ENCODE measurements around the gene ZMIZ2. TPM values are rescaled to one million over a fixed set of nuclear protein-coding genes. Genes with fewer than 3 reads are reported as not detected.
"Not testable (repeated sequence)": the region's sequence is repeated elsewhere in the genome, so short reads cannot be mapped to it uniquely, and the experiment has no call there.

ZMIZ2 gene
- total RNA-seq, 2 experiments from 2014 or later: 82.8 to 106 TPM

DNA sequence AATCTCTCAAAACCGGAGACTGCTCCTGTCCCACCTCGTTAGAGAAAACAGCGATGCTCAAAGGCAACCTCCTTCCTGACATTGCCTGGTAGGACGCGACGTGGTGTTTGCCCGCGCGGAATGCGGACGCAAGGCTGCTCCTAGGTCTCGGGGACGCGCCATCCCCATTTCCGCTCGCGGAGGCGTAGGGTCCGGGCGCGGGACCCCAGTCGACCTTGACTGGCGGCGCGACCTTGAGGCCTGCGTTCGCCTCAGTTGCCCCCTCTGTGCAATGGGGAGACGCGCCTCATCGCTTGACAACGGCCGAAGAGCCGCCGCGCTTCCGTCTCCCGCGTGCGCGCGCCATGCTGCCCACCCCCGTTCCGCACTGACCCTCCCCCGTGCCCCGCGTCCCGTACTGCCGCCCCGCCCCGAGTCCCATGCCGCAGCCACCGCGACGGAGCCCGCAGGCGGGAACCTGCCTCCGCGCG is 47.4 kb downstream of the ZMIZ2 start:
- H3K9me3 Mint-ChIP-seq (ENCODE audit: low read depth): no peaks in the 10 kb centered on the region
- H3K27me3 Mint-ChIP-seq: no peaks in the 10 kb centered on the region
- H3K4me1 Mint-ChIP-seq: peaks cover 30% of the 10 kb centered on the region
- peak; percentile 25 for ATAC-seq
- peak overlapping the region; percentile 97 for H3K27ac Mint-ChIP-seq
- intact Hi-C loops (cut with DNase I, micrococcal nuclease): loop anchor here (1.0 to 5.0 kb wide), 20 partner anchors 48 to 713 kb away; partner anchors contain the start of genes H2AZ2 (in 2 of the 2), OGDH (in 2 of the 2), TMED4 (in 2 of the 2) and ZMIZ2 (in 2 of the 2)
- DNase-seq: no peak
- H3K4me3 Mint-ChIP-seq: peak overlapping the region; percentile 100
- ChIA-PET POLR2A (interaction anchor here (0.6 to 0.8 kb wide), 2 partner anchors 65 to 271 kb away, joined by 3 to 4 read pairs; no protein-coding TSS in a partner anchor), CTCF (no interaction called here)
- peaks cover 39% of the 10 kb centered on the region for H3K36me3 Mint-ChIP-seq (ENCODE audit: low read depth)

DNA sequence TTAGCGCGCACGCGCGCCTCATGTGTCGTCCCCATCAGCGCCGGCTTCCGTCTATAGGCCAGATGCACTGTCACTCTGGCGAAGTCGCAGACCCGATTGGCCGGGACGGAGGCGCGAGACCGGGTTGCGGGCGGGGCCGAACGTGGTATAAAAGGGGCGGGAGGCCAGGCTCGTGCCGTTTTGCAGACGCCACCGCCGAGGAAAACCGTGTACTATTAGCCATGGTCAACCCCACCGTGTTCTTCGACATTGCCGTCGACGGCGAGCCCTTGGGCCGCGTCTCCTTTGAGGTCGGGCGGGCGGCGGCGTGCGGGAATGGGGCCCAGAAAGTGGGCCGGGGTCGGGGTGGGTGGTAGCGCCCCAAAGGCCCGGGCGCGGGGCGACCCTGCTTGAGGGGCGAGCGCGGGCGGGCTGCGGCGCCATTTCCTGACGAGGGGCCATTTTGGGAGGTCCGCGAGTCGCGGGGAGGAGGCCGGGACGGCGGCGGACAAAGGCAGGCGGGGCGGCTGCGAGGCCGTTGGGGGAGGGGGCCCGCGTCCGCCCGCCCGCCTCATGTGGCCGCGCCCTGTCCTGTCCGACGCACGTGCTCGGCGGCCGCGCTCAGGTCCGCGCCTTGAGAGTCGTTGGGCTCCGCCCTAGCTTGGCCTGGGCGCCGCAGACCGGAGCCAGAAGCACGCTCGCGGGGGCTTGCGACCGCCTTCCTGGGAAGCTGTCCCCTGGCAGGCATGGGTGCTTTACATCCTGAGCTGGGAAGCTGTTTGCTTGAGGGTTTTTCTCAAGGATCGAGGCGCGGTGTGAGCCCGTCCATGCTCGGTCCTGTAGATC is 48.1 kb downstream of the ZMIZ2 start, which contains the start of gene PPIA:
Gene PPIA (plus strand): TSS at position 178 of the 825 bp plus-strand sequence. CDS start 44 bp downstream, at position 222.
- Mint-ChIP-seq H3K4me3 (peak within 1 kb of the TSS; percentile 100), H3K36me3 (ENCODE audit: low read depth) (peaks cover 45% of the 10 kb centered on the region), H3K4me1 (peaks cover 37% of the 10 kb centered on the region), H3K27ac (peak within 1 kb of the TSS; percentile 99), H3K27me3 (no peaks in the 10 kb centered on the region), H3K9me3 (ENCODE audit: low read depth) (no peaks in the 10 kb centered on the region)
- ATAC-seq (peak; percentile 94), DNase-seq (peak; percentile 99)
- intact Hi-C loops (cut with DNase I, micrococcal nuclease): loop anchor here (1.0 to 5.0 kb wide), 21 partner anchors 48 to 714 kb away; partner anchors contain the start of genes H2AZ2 (in 2 of the 2), OGDH (in 2 of the 2), POLM (in 2 of the 2) and TMED4 (in 2 of the 2)
- CTCF ChIA-PET: no interaction called here
- POLR2A ChIA-PET: interaction anchor here (0.6 to 3.1 kb wide), 9 partner anchors 47 to 214 kb away, joined by 3 to 19 read pairs (median 7); partner anchors contain the start of genes H2AZ2, OGDH, PURB and TMED4

DNA sequence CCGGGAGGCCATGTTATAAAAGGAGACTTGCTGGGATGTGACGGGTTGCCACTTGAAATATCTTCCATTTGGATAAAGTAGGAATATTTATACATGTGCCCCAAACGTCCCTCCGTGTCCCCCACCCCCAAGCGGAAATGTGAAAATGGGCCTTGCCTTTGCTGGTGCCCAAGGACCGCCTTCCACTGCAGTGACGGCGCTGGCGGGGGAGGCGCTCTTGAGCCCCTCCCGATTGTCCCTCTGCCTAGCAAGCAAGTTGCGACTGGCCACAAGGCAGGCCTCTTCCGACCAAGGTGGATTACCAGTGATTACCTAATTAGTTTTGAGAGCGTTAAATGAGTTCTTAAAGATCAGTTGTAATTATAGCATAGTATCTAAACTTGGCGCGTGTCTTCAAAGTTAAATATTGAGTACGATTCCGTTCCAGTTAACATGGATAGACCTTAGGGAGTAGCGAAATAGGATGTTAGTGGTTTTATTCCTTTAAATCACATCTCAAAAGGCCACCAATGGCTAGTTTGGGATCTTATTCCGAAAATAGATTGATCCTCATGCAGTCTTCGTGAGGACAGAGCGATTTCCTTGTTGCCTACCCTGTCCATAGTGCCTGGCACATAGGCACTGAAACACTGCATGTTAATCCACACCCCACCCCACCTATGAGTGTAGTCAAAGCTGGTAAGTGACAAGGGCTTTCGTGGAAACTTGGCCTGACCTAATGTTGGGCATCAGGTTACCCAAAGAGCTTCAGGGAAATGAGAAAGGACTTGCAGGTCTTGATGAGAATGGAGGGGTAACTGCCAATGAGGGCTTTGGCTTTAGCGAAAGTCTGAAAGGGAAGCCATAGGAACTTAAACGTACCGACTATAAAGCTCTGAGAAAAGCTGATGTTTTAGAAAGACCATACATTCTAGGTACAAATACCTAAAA is 48.9 kb downstream of the ZMIZ2 start:
- Mint-ChIP-seq H3K36me3 (ENCODE audit: low read depth) (peaks cover 54% of the 10 kb centered on the region), H3K27me3 (no peaks in the 10 kb centered on the region), H3K27ac (peak overlapping the region; percentile 99), H3K4me1 (peaks cover 41% of the 10 kb centered on the region), H3K4me3 (peak overlapping the region; percentile 100), H3K9me3 (ENCODE audit: low read depth) (no peaks in the 10 kb centered on the region)
- peak; percentile 91 for DNase-seq
- CTCF ChIA-PET: interaction anchor here (0.7 to 2.0 kb wide), 10 partner anchors 47 to 236 kb away, joined by 3 to 11 read pairs (median 5); partner anchors contain the start of genes DDX56 and H2AZ2
- intact Hi-C loops (cut with DNase I, micrococcal nuclease): loop anchor here (1.0 to 5.0 kb wide), 10 partner anchors 117 to 715 kb away; partner anchors contain the start of genes POLM (in 2 of the 2), DDX56 (in 1 of the 2) and TMED4 (in 1 of the 2)
- peak; percentile 58 for ATAC-seq
- POLR2A ChIA-PET: interaction anchor here (0.6 to 3.1 kb wide), 17 partner anchors 48 to 224 kb away, joined by 3 to 19 read pairs (median 5); partner anchors contain the start of genes DDX56, H2AZ2, OGDH and PURB

DNA sequence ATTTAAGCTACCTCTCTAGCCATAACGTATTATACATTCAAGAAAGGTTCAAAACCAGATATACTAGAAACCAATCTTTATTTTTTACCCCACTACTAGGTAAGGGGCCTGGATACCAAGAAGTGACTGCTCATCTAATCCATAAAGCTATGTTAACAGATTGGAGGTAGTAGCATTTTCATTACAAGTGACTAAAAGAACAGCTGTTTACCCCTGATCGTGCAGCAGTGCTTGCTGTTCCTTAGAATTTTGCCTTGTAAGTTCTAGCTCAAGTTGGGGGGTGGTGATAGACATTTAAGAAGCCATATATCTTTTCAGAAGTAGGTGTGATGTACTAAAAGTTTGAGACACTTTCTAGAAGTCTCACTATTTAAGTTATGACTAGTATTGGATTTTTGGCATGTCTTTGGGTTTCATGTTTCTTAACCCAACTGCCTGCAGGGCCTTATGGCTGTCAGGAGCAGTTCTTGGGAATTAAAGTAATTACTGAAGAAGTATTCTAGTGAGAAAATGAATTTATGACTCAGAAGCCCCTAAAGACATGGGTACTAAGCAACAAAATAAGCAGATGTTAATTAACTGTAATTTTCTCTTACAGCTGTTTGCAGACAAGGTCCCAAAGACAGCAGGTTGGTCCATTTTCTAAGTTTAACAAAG is 50.1 kb downstream of the ZMIZ2 start:
- no peak for ATAC-seq
- peaks cover 60% of the 10 kb centered on the region for H3K36me3 Mint-ChIP-seq (ENCODE audit: low read depth)
- peak overlapping the region; percentile 100 for H3K4me3 Mint-ChIP-seq
- ChIA-PET POLR2A (interaction anchor here (0.6 to 3.1 kb wide), 25 partner anchors 11 to 333 kb away, joined by 3 to 19 read pairs (median 4); partner anchors contain the start of genes DDX56, H2AZ2, OGDH and PURB), CTCF (interaction anchor here (0.6 to 2.0 kb wide), 15 partner anchors 25 to 970 kb away, joined by 3 to 11 read pairs (median 4); partner anchors contain the start of genes DDX56 and H2AZ2)
- H3K4me1 Mint-ChIP-seq: peaks cover 41% of the 10 kb centered on the region
- no peak for DNase-seq
- intact Hi-C loops (cut with DNase I, micrococcal nuclease): loop anchor here (5.0 kb wide), 3 partner anchors 124 to 339 kb away; no protein-coding TSS in a partner anchor
- H3K27me3 Mint-ChIP-seq: no peaks in the 10 kb centered on the region
- peak overlapping the region; percentile 86 for H3K27ac Mint-ChIP-seq
- no peaks in the 10 kb centered on the region for H3K9me3 Mint-ChIP-seq (ENCODE audit: low read depth)

DNA sequence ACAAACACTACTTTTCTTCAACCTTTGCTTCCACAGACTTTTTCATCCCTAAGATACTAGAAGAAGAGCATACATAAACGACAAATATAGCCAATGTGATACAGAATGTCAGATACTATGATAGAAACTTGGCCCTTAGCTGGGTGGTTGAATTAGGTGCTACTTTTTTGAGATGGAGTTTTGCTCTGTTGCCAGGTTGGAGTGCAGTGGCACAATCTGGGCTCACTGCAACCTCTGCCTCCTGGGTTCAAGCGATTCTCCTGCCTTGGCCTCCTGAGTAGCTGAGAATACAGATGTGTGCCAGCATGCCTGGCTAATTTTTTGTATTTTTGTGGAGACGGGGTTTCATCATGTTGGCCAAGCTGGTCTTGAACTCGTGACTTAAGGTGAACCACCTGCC is 51.3 kb downstream of the ZMIZ2 start:
- Mint-ChIP-seq H3K4me3 (peak overlapping the region; percentile 36), H3K9me3 (ENCODE audit: low read depth) (no peaks in the 10 kb centered on the region), H3K27me3 (no peaks in the 10 kb centered on the region), H3K4me1 (peaks cover 41% of the 10 kb centered on the region), H3K27ac (peak overlapping the region; percentile 56), H3K36me3 (ENCODE audit: low read depth) (peaks cover 60% of the 10 kb centered on the region)
- DNase-seq: no peak
- POLR2A ChIA-PET: interaction anchor here (1.1 kb wide), 1 partner anchor 198 kb away, joined by 5 read pairs; no protein-coding TSS in a partner anchor
- CTCF ChIA-PET: no interaction called here
- ATAC-seq: no peak
- intact Hi-C loops (cut with DNase I, micrococcal nuclease): loop anchor here (5.0 kb wide), 3 partner anchors 122 to 337 kb away; no protein-coding TSS in a partner anchor

GRCh38 chr7:44801890-44802289 is 53.2 kb downstream of the ZMIZ2 start:
- ATAC-seq (no peak), DNase-seq (no peak)
- Mint-ChIP-seq H3K4me1 (peaks cover 39% of the 10 kb centered on the region), H3K27me3 (no peaks in the 10 kb centered on the region), H3K36me3 (ENCODE audit: low read depth) (peaks cover 58% of the 10 kb centered on the region), H3K4me3 (no peak overlapping the region), H3K27ac (peak overlapping the region; percentile 68), H3K9me3 (ENCODE audit: low read depth) (no peaks in the 10 kb centered on the region)
- intact Hi-C loops (cut with DNase I, micrococcal nuclease): no loop called here
- ChIA-PET CTCF (interaction anchor here (1.2 kb wide), 1 partner anchor 42 kb away, joined by 3 read pairs; no protein-coding TSS in a partner anchor), POLR2A (interaction anchor here (0.6 to 0.9 kb wide), 2 partner anchors 18 to 179 kb away, joined by 4 read pairs; no protein-coding TSS in a partner anchor)

- no peak for DNase-seq
- H3K4me3 Mint-ChIP-seq: no peak overlapping the region
Observed at GRCh38 chr7:44802418-44803025, 53.9 kb downstream of the ZMIZ2 start.

GRCh38 chr7:44803828-44804519 is 55.3 kb downstream of the ZMIZ2 start:
- POLR2A ChIA-PET: interaction anchor here (0.6 to 0.8 kb wide), 4 partner anchors 20 to 334 kb away, joined by 3 read pairs; no protein-coding TSS in a partner anchor
- H3K4me3 Mint-ChIP-seq; intact Hi-C loops (cut with DNase I, micrococcal nuclease); H3K27ac Mint-ChIP-seq; ATAC-seq; H3K27me3 Mint-ChIP-seq; CTCF ChIA-PET; DNase-seq; H3K9me3 Mint-ChIP-seq (ENCODE audit: low read depth): not testable (repeated sequence)
- peaks cover 39% of the 10 kb centered on the region for H3K36me3 Mint-ChIP-seq (ENCODE audit: low read depth)
- peaks cover 28% of the 10 kb centered on the region for H3K4me1 Mint-ChIP-seq

More at GRCh38 chr7:44802418-44803025, 53.9 kb downstream of the ZMIZ2 start:
- no peak for ATAC-seq
- peaks cover 37% of the 10 kb centered on the region for H3K4me1 Mint-ChIP-seq
- CTCF ChIA-PET: interaction anchor here (1.2 kb wide), 1 partner anchor 42 kb away, joined by 3 read pairs; no protein-coding TSS in a partner anchor
- POLR2A ChIA-PET: interaction anchor here (0.6 to 0.9 kb wide), 2 partner anchors 17 to 180 kb away, joined by 4 read pairs; no protein-coding TSS in a partner anchor
- no peak overlapping the region for H3K27ac Mint-ChIP-seq
- no peaks in the 10 kb centered on the region for H3K9me3 Mint-ChIP-seq (ENCODE audit: low read depth)
- intact Hi-C loops (cut with DNase I, micrococcal nuclease): no loop called here
- peaks cover 53% of the 10 kb centered on the region for H3K36me3 Mint-ChIP-seq (ENCODE audit: low read depth)
- no peaks in the 10 kb centered on the region for H3K27me3 Mint-ChIP-seq

- H3K36me3 Mint-ChIP-seq (ENCODE audit: low read depth): peaks cover 22% of the 10 kb centered on the region
- ATAC-seq (no peak), DNase-seq (no peak)
- no peaks in the 10 kb centered on the region for H3K27me3 Mint-ChIP-seq
- no peaks in the 10 kb centered on the region for H3K9me3 Mint-ChIP-seq (ENCODE audit: low read depth)
- no peak overlapping the region for H3K27ac Mint-ChIP-seq
- intact Hi-C loops (cut with DNase I, micrococcal nuclease): no loop called here
- ChIA-PET POLR2A (interaction anchor here (0.6 to 0.7 kb wide), 2 partner anchors 78 to 569 kb away, joined by 3 read pairs; no protein-coding TSS in a partner anchor), CTCF (interaction anchor here (0.6 to 0.7 kb wide), 2 partner anchors 228 to 532 kb away, joined by 3 read pairs; no protein-coding TSS in a partner anchor)
- H3K4me3 Mint-ChIP-seq: no peak overlapping the region
- H3K4me1 Mint-ChIP-seq: peaks cover 13% of the 10 kb centered on the region
Observed at GRCh38 chr7:44805950-44806349, 57.3 kb downstream of the ZMIZ2 start.
